ENCODE measurements around the gene IFNW1.

The IFNW1 gene

DNA sequence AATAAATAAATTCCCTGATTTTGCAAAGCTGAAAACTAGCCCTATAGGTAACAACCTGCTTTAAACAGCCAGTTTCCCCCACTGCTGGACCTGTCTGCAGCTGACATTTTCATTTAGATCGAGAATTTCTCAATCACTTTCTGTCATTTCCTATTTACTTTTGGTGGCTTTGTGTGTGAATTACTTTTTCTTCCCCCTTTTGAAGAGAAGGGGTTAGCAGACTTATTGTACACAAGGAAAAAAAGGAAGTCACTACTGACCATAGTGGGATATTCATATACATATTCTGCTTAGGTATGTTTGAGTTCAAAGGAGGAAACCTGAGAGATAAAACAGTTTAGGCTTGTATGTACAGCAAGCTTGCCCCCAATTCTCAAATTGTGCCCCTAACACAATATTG is 36.8 kb downstream of the IFNW1 start:
- DNase-seq, result no peak

DNA sequence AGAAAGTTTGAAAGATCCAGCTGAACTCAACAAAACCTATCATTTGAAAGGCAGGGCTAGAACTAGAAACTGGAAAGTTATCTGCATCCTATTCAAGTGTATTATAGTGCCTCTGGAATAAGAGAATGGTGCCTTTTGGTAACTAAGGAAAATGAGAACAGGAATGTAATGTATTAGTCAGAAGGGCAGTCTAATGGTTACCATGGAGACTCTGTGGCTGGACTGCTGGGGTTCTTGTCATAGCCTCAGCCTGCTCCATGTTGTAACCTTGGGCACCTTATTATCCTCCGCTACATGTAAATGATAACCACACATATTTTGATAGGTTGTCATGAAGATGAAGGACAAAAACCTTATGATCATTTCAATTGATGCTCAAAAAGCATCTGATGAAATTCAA is 39.3 kb downstream of the IFNW1 start:
- no peak for DNase-seq

DNA sequence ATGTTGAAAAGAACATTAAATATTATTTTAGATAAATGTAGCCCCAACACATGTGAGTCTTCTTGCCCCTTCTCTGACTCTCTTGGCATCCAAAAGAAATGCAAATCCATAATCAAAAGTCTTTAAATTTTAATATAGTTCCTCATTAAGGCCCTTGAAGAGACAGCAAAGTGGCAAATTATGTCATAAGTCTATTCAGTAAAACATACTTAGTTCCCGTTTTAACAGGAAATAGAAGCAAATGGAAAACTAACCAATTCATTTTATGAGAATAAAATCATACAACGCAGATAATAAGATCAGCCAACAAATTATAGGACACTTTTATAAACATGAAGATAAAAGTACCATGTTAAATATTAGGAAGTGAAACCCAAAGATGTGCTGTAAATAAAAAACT is 43.8 kb downstream of the IFNW1 start:
- DNase-seq, result no peak

DNA sequence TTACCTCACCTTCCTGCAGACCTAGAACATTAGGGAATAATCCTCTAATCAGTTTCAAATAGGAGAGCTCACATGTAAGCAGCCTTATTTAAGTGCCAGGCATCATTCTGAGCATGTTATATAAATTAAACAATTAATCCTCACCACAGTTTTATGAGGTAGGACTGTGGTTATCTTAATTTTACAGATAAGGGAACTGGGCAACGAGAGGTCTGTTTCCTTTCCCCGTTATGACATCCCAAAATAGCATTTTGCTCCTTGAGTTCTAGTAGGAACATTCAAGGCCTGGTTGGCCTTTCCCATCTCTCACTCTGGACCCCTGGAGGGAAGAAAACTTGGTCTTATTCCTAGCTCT is 44.8 kb downstream of the IFNW1 start:
- no peak for DNase-seq

DNA sequence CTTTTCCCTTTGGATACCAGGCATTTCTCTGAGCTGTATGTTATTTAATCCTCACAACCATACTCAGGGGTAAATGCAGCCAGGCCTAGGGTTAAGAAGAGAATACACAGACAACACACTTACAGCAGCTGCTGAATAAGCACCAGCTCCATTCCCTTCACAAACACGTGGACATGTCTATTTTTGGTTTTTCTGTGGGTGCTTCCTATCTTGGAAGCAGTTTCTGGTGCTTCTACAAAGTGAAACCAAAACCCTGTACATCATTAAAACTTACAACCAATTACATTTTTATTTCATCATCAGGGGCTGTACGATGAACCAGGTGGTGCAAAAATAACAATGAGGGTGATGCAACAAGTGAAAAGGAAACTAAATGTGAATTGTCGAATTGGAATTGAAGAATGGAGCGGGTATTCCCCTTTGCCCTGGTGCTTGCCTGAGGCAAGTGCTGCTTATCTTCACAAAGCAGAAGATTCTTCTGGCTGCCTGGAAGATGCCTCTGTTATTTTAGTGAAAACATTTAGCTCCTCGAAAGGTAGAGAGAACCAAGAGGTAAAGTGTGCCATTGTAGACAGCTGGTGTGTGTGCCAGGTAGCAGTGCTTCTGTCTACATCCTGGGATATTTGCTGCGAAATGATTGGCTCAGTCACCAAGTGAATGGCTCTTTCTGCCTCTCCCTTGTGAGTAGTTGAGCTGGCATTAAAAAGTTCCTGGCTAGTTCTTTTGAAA is 45.3 kb downstream of the IFNW1 start:
- DNase-seq, result no peak

DNA sequence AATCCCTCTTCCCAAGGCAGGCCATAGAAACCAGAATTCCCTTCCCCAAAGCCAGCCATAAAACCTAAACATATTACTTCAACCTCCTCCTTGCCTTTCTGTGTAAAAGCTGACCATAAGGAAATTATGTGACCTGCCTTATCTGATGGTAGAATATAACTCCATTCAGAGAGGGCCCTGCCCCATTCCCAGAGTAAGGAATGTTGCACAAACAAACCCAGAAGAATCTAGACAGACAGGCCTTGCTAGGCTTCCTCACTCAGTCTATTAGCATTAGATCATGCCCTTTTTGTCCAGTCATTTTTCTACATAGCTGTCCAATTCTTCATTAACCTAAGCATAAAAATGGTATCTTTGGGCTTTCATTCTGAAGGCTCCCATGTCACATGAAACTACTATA is 46.1 kb downstream of the IFNW1 start:
- peak; percentile 68 for DNase-seq

Measured in islet precursor cell (in vitro differentiated cells).